ENCODE measurements around the gene ACP7.
"Not testable (repeated sequence)": the region's sequence is repeated elsewhere in the genome, so short reads cannot be mapped to it uniquely, and the experiment has no call there.

The ACP7 gene

GRCh38 chr19:39077323-39077722 lies 6.8 kb upstream of the ACP7 start:
- no peak overlapping the region for H3K4me3 ChIP-seq (ENCODE audit: low read depth, low read length)

- no peak overlapping the region for H3K4me3 ChIP-seq (ENCODE audit: low read depth, low read length)
These were observed 5.5 kb upstream of the ACP7 start for GRCh38 chr19:39078436-39079200.

GRCh38 chr19:39080431-39080830 lies 3.7 kb upstream of the ACP7 start:
- no peak overlapping the region for H3K4me3 ChIP-seq (ENCODE audit: low read depth, low read length)

GRCh38 chr19:39082167-39082566 lies 2.0 kb upstream of the ACP7 start:
- H3K4me3 ChIP-seq (ENCODE audit: low read depth, low read length), result no peak overlapping the region

GRCh38 chr19:39082745-39083598 lies 1.2 kb upstream of the ACP7 start:
- no peak overlapping the region for H3K4me3 ChIP-seq (ENCODE audit: low read depth, low read length)

- H3K4me3 ChIP-seq (ENCODE audit: low read depth, low read length), result peak overlapping the region; percentile 53
These were observed 577 bp upstream of the ACP7 start for GRCh38 chr19:39083599-39083982.

GRCh38 chr19:39084732-39085080 lies 538 bp downstream of the ACP7 start:
- peak overlapping the region; percentile 37 for H3K4me3 ChIP-seq (ENCODE audit: low read depth, low read length)

GRCh38 chr19:39085392-39085791 lies 1.2 kb downstream of the ACP7 start:
- no peak overlapping the region for H3K4me3 ChIP-seq (ENCODE audit: low read depth, low read length)

- H3K4me3 ChIP-seq (ENCODE audit: low read depth, low read length), result no peak overlapping the region
These were observed 2.2 kb downstream of the ACP7 start for GRCh38 chr19:39086386-39086785.

GRCh38 chr19:39087907-39088686 lies 3.9 kb downstream of the ACP7 start:
- no peak overlapping the region for H3K4me3 ChIP-seq (ENCODE audit: low read depth, low read length)

- not testable (repeated sequence) for H3K4me3 ChIP-seq (ENCODE audit: low read depth, low read length)
These were observed 5.8 kb downstream of the ACP7 start for GRCh38 chr19:39090016-39090415.

GRCh38 chr19:39090881-39091280 lies 6.7 kb downstream of the ACP7 start:
- no peak overlapping the region for H3K4me3 ChIP-seq (ENCODE audit: low read depth, low read length)

- not testable (repeated sequence) for H3K4me3 ChIP-seq (ENCODE audit: low read depth, low read length)
These were observed 11.8 kb downstream of the ACP7 start for GRCh38 chr19:39095799-39096540.

GRCh38 chr19:39097299-39097698 lies 13.1 kb downstream of the ACP7 start:
- H3K4me3 ChIP-seq (ENCODE audit: low read depth, low read length), result no peak overlapping the region

- no peak overlapping the region for H3K4me3 ChIP-seq (ENCODE audit: low read depth, low read length)
These were observed 13.6 kb downstream of the ACP7 start for GRCh38 chr19:39097721-39098120.

- H3K4me3 ChIP-seq (ENCODE audit: low read depth, low read length), result no peak overlapping the region
These were observed 14.4 kb downstream of the ACP7 start for GRCh38 chr19:39098365-39099269.

- H3K4me3 ChIP-seq (ENCODE audit: low read depth, low read length), result no peak overlapping the region
These were observed 15.2 kb downstream of the ACP7 start for GRCh38 chr19:39099341-39099740.

GRCh38 chr19:39100500-39101166 lies 16.5 kb downstream of the ACP7 start:
- no peak overlapping the region for H3K4me3 ChIP-seq (ENCODE audit: low read depth, low read length)

GRCh38 chr19:39103151-39103550 lies 19.0 kb downstream of the ACP7 start:
- no peak overlapping the region for H3K4me3 ChIP-seq (ENCODE audit: low read depth, low read length)

All from iPS-11a (cell line).